Vagina (tissue), 2 donors: ENCODE data around the gene PSTK. TPM values are rescaled to one million over a fixed set of nuclear protein-coding genes. Genes with fewer than 3 reads are reported as not detected.

Experiments
- DNase-seq, 2 donors: peaks; one replicate each; pipeline ENCODE4 v3.0.0-alpha.2; 2017; ENCODE audit errors: extremely low spot score in 2 of 2
- H3K27ac ChIP-seq: fragments of 200-600 bp; sonication (generic); one replicate; pipeline ENCODE4 v1.5.1; 2019
- H3K27me3 ChIP-seq: fragments of 200-600 bp; sonication (generic); one replicate; pipeline ENCODE4 v1.5.1; 2019
- H3K36me3 ChIP-seq, 2 donors: fragments of 200-600 bp; sonication (generic); one replicate each; pipeline ENCODE4 v1.5.1; 2017 to 2019
- H3K4me1 ChIP-seq: fragments of 200-600 bp; sonication (generic); one replicate; pipeline ENCODE4 v1.5.1; 2019
- H3K4me3 ChIP-seq, 2 donors: fragments of 200-600 bp; sonication (generic); 1 replicate in 1 of 2; 2 replicates in 1 of 2; pipeline ENCODE4 v1.5.1; 2016 to 2019
- H3K9me3 ChIP-seq: fragments of 200-600 bp; sonication (generic); one replicate; pipeline ENCODE4 v1.5.1; 2019
- CTCF ChIP-seq, 3 experiments: fragments of 450-650 bp in 2 of 3; fragments of 200-600 bp in 1 of 3; sonication (generic) in 1 of 3; IDR thresholded peaks; one replicate each; pipeline ENCODE4 v1.5.1; 2017 to 2019; ENCODE audit warnings: antibody characterized with exemption in 3 of 3, mild to moderate bottlenecking in 2 of 3, moderate library complexity in 2 of 3
- POLR2A ChIP-seq, 2 donors: fragments of 450-650 bp; IDR thresholded peaks; one replicate each; pipeline ENCODE4 v1.6.1; 2017; ENCODE audit warnings: antibody characterized with exemption in 2 of 2, mild to moderate bottlenecking in 2 of 2, moderate library complexity in 2 of 2
- POLR2AphosphoS5 ChIP-seq, 2 donors: sonication (generic); formaldehyde crosslinking; IDR thresholded peaks; one replicate each; pipeline ENCODE4 v1.9.0; 2017; ENCODE audit warnings: antibody characterized with exemption in 2 of 2, mild to moderate bottlenecking in 2 of 2, low read depth in 1 of 2; ENCODE audit not compliant: insufficient read depth in 1 of 2
- intact Hi-C: fragments of 100-400 bp; cut with DNase I; formaldehyde crosslinking; loops from one replicate; pipeline ENCODE4 v1.15.1; 2023
- total RNA-seq: library from RNA; depleted of rRNA; stranded (reverse); fragments of >200 nt; gene quantifications from one replicate; pipeline ENCODE4 v1.2.3, GENCODE V29; 2016

PSTK gene
- total RNA-seq, 1 donor from 2014 or later = 8.6 TPM

- no peaks in the 10 kb centered on the region for H3K27me3 ChIP-seq
- intact Hi-C loops = no loop called here
- peaks cover 2% of the 10 kb centered on the region for H3K9me3 ChIP-seq
- no peak overlapping the region for H3K4me3 ChIP-seq
- H3K4me1 ChIP-seq = no peaks in the 10 kb centered on the region
- no peak for DNase-seq
- no peaks in the 10 kb centered on the region for H3K36me3 ChIP-seq
- no peak for TF ChIP-seq CTCF (IDR thresholded peaks at IDR 0.05)
- TF ChIP-seq POLR2A (IDR thresholded peaks at IDR 0.05) = no peak
- no peak for TF ChIP-seq POLR2AphosphoS5 (IDR thresholded peaks at IDR 0.05; ENCODE audit: insufficient read depth in 1 of 2, low read depth in 1 of 2)
- no peak overlapping the region for H3K27ac ChIP-seq
Observed at GRCh38 chr10:122962405-122962804, 17.8 kb upstream of the PSTK start.

- Histone ChIP-seq H3K36me3 (no peaks in the 10 kb centered on the region), H3K27me3 (no peaks in the 10 kb centered on the region), H3K9me3 (peaks cover 2% of the 10 kb centered on the region), H3K27ac (no peak overlapping the region), H3K4me1 (no peaks in the 10 kb centered on the region), H3K4me3 (no peak overlapping the region)
- no peak for TF ChIP-seq POLR2AphosphoS5 (IDR thresholded peaks at IDR 0.05; ENCODE audit: insufficient read depth in 1 of 2, low read depth in 1 of 2)
- no peak for TF ChIP-seq POLR2A (IDR thresholded peaks at IDR 0.05)
- TF ChIP-seq CTCF (IDR thresholded peaks at IDR 0.05) = no peak
- DNase-seq = no peak
- intact Hi-C loops = no loop called here
Observed at GRCh38 chr10:122966879-122967278, 13.3 kb upstream of the PSTK start.

- intact Hi-C loops = no loop called here
Observed at GRCh38 chr10:122968698-122969097, 11.5 kb upstream of the PSTK start.

GRCh38 chr10:122974023-122974422 is 6.2 kb upstream of the PSTK start:
- intact Hi-C loops = no loop called here
- Histone ChIP-seq H3K9me3 (no peaks in the 10 kb centered on the region), H3K36me3 (no peaks in the 10 kb centered on the region), H3K4me1 (no peaks in the 10 kb centered on the region), H3K27ac (no peak overlapping the region), H3K4me3 (no peak overlapping the region), H3K27me3 (no peaks in the 10 kb centered on the region)
- no peak for DNase-seq
- TF ChIP-seq POLR2A (IDR thresholded peaks at IDR 0.05) (no peak), POLR2AphosphoS5 (IDR thresholded peaks at IDR 0.05; ENCODE audit: insufficient read depth in 1 of 2, low read depth in 1 of 2) (no peak), CTCF (IDR thresholded peaks at IDR 0.05) (no peak)

More at GRCh38 chr10:122968698-122969097, 11.5 kb upstream of the PSTK start:
- no peak for TF ChIP-seq CTCF (IDR thresholded peaks at IDR 0.05)
- TF ChIP-seq POLR2AphosphoS5 (IDR thresholded peaks at IDR 0.05; ENCODE audit: insufficient read depth in 1 of 2, low read depth in 1 of 2) = no peak
- TF ChIP-seq POLR2A (IDR thresholded peaks at IDR 0.05) = no peak
- no peaks in the 10 kb centered on the region for H3K27me3 ChIP-seq
- H3K4me3 ChIP-seq = no peak overlapping the region
- DNase-seq = no peak
- no peaks in the 10 kb centered on the region for H3K36me3 ChIP-seq
- H3K4me1 ChIP-seq = no peaks in the 10 kb centered on the region
- no peak overlapping the region for H3K27ac ChIP-seq
- peaks cover 2% of the 10 kb centered on the region for H3K9me3 ChIP-seq

GRCh38 chr10:122974543-122975064 is 5.6 kb upstream of the PSTK start:
- intact Hi-C loops = no loop called here
- DNase-seq = no peak
- H3K4me1 ChIP-seq = peaks cover 4% of the 10 kb centered on the region
- no peaks in the 10 kb centered on the region for H3K27me3 ChIP-seq
- no peak overlapping the region for H3K4me3 ChIP-seq
- TF ChIP-seq POLR2AphosphoS5 (IDR thresholded peaks at IDR 0.05; ENCODE audit: insufficient read depth in 1 of 2, low read depth in 1 of 2) (no peak), POLR2A (IDR thresholded peaks at IDR 0.05) (no peak), CTCF (IDR thresholded peaks at IDR 0.05) (no peak)
- H3K36me3 ChIP-seq = no peaks in the 10 kb centered on the region
- no peak overlapping the region for H3K27ac ChIP-seq
- H3K9me3 ChIP-seq = no peaks in the 10 kb centered on the region
